Liver (tissue), 9 donors: ENCODE data around the gene SEPTIN5. TPM values are rescaled to one million over a fixed set of nuclear protein-coding genes. Genes with fewer than 3 reads are reported as not detected.

ENCODE experiments used
- DNase-seq: peaks from one replicate; pipeline ENCODE4 v3.0.0-alpha.2; 2017; ENCODE audit warnings: low spot score
- H3K27ac ChIP-seq, 2 donors: one replicate each; pipeline ENCODE4 v1.7.0; 2013; ENCODE audit warnings: inconsistent platforms in 2 of 2, low read length in 2 of 2, control low read depth in 1 of 2, low read depth in 1 of 2, mild to moderate bottlenecking in 1 of 2
- H3K27me3 ChIP-seq, 4 donors: one replicate each; pipeline versions ENCODE4 v1.6.1 to v1.7.0; 2013; ENCODE audit warnings: low read length in 3 of 4, inconsistent platforms in 1 of 4, mild to moderate bottlenecking in 1 of 4, moderate library complexity in 1 of 4; ENCODE audit not compliant: control insufficient read depth in 4 of 4, insufficient read depth in 4 of 4
- H3K36me3 ChIP-seq, 4 donors: one replicate each; pipeline versions ENCODE4 v1.6.1 to v1.7.0; 2013; ENCODE audit warnings: low read length in 3 of 4, mild to moderate bottlenecking in 3 of 4, low read depth in 1 of 4, moderate library complexity in 1 of 4; ENCODE audit not compliant: control insufficient read depth in 4 of 4, insufficient read depth in 3 of 4
- H3K4me1 ChIP-seq, 4 donors: one replicate each; pipeline versions ENCODE4 v1.6.1 to v1.7.0; 2013; ENCODE audit warnings: low read length in 3 of 4, mild to moderate bottlenecking in 3 of 4, moderate library complexity in 1 of 4; ENCODE audit not compliant: control insufficient read depth in 4 of 4, insufficient read depth in 4 of 4
- H3K4me3 ChIP-seq, 3 donors: one replicate each; pipeline versions ENCODE4 v1.6.1 to v1.7.0; 2013; ENCODE audit warnings: low read length in 3 of 3, control low read depth in 1 of 3, low read depth in 1 of 3, mild to moderate bottlenecking in 1 of 3
- H3K9ac ChIP-seq, 2 donors: one replicate each; pipeline ENCODE4 v1.7.0; 2013; ENCODE audit warnings: low read length in 2 of 2, mild to moderate bottlenecking in 2 of 2, moderate library complexity in 2 of 2, control low read depth in 1 of 2, low read depth in 1 of 2
- H3K9me3 ChIP-seq, 4 donors: one replicate each; pipeline versions ENCODE4 v1.6.1 to v1.7.0; 2013; ENCODE audit warnings: low read length in 3 of 4; ENCODE audit not compliant: control insufficient read depth in 4 of 4
- ATF3 ChIP-seq: IDR thresholded peaks from 2 replicates; pipeline ENCODE4 v1.6.1; 2016; ENCODE audit warnings: antibody characterized with exemption
- CTCF ChIP-seq: fragments of 150-350 bp; IDR thresholded peaks from 2 replicates; pipeline ENCODE4 v1.5.1; 2017; ENCODE audit warnings: improper control_type of control experiment, low read depth, low read length; ENCODE audit not compliant: missing input control
- EGR1 ChIP-seq, 2 donors: IDR thresholded peaks; 2 replicates each; pipeline ENCODE4 v1.6.1; 2016 to 2018; ENCODE audit warnings: antibody characterized with exemption in 2 of 2, low read depth in 2 of 2
- FOXA1 ChIP-seq: IDR thresholded peaks from 2 replicates; pipeline ENCODE4 v1.6.1; 2016; ENCODE audit warnings: antibody characterized with exemption
- FOXA2 ChIP-seq: IDR thresholded peaks from 2 replicates; pipeline ENCODE4 v1.6.1; 2016; ENCODE audit warnings: antibody characterized with exemption
- GABPA ChIP-seq, 2 donors: IDR thresholded peaks in 1 of 2; conservative IDR thresholded peaks in 1 of 2; 2 replicates each; pipeline ENCODE4 v1.6.1; 2016; ENCODE audit warnings: antibody characterized with exemption in 2 of 2, mild to moderate bottlenecking in 1 of 2, moderate library complexity in 1 of 2
- HNF4A ChIP-seq, 2 donors: conservative IDR thresholded peaks; 2 replicates each; pipeline ENCODE4 v1.6.1; 2016; ENCODE audit warnings: antibody characterized with exemption in 2 of 2, mild to moderate bottlenecking in 2 of 2
- MAX ChIP-seq: IDR thresholded peaks from 2 replicates; pipeline ENCODE4 v1.6.1; 2016; ENCODE audit warnings: antibody characterized with exemption
- NR2F2 ChIP-seq: IDR thresholded peaks from 2 replicates; pipeline ENCODE4 v1.6.1; 2016; ENCODE audit warnings: antibody characterized with exemption
- RAD21 ChIP-seq, 2 donors: IDR thresholded peaks; 2 replicates each; pipeline ENCODE4 v1.6.1; 2016; ENCODE audit warnings: antibody characterized with exemption in 2 of 2, mild to moderate bottlenecking in 2 of 2
- RXRA ChIP-seq, 2 donors: IDR thresholded peaks; 2 replicates each; pipeline ENCODE4 v1.6.1; 2017 to 2018; ENCODE audit warnings: antibody characterized with exemption in 2 of 2, mild to moderate bottlenecking in 1 of 2
- SP1 ChIP-seq: IDR thresholded peaks from 2 replicates; pipeline ENCODE4 v1.6.1; 2018; ENCODE audit warnings: antibody characterized with exemption, mild to moderate bottlenecking
- WGBS: extraction: QIAGEN DNeasy Blood & Tissue Kit; methylation state at CpG from one replicate; pipeline ENCODE4 v1.1.7; 2013; 5-methylcytosine and 5-hydroxymethylcytosine counted together
- polyA plus RNA-seq, 2 donors: library from polyadenylated mRNA; stranded (reverse) in 1 of 2; unstranded in 1 of 2; fragments of 200-250 nt in 1 of 2; fragments of >200 nt in 1 of 2; fragmentation: Nextera tagmentation in 1 of 2; extraction: Ambion mirVana in 1 of 2; gene quantifications; one replicate each; pipeline versions ENCODE4 v1.2.1 to v1.2.3, GENCODE V29; 2013 to 2015
- total RNA-seq, 2 donors: library from RNA; depleted of rRNA; stranded (reverse); fragments of >200 nt; gene quantifications; one replicate each; pipeline ENCODE4 v1.2.3, GENCODE V29; 2014
- TF ChIP-seq, protein P1 (sequence below): IDR thresholded peaks from 2 replicates; pipeline ENCODE4 v1.6.1; 2016; ENCODE audit warnings: antibody characterized with exemption
- TF ChIP-seq, protein P2 (sequence below): IDR thresholded peaks from 2 replicates; pipeline ENCODE4 v1.6.1; 2016; ENCODE audit warnings: antibody characterized with exemption, mild to moderate bottlenecking
- donor health status: healthy.
- donor health status: healthy.
- donor health status: healthy.
- donor health status: healthy.
- donor health status: healthy.

The SEPTIN5 gene
- total and polyA plus RNA-seq, 4 donors, result 0.26 to 3.5 (median 2.8) TPM

DNA sequence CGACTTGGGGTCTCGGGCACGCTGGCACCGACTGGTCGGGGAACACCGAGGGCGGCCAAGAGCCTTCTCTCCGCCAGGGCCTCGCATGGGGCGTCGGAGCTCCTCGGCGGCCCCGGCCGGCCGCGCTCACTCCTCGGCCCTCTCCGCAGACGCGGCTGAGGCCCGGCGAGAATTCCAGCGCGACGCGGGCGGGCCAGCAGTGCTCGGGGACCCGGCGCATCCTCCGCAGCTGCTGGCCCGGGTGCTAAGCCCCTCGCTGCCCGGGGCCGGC lies 51.9 kb downstream of the SEPTIN5 start:
- Histone ChIP-seq H3K27me3 (peaks cover 5 to 9% (median 8%) of the 10 kb centered on the region in 4 donors), H3K9ac (no peak overlapping the region), H3K9me3 (no peaks in the 10 kb centered on the region), H3K36me3 (peaks cover 0 to 1% (median 0%) of the 10 kb centered on the region in 4 donors), H3K27ac (no peak overlapping the region), H3K4me3 (peak overlapping the region in 1 of 3 donors; percentile 44), H3K4me1 (peaks cover 1 to 31% (median 5%) of the 10 kb centered on the region in 4 donors)
- TF ChIP-seq RAD21 (IDR thresholded peaks at IDR 0.05) (no peak), ATF3 (no peak), RXRA (IDR thresholded peaks at IDR 0.05) (no peak), SP1 (no peak), NR2F2 (no peak), MAX (no peak), CTCF (no peak), GABPA (IDR thresholded peaks at IDR 0.05 in 1 of 2, conservative IDR thresholded peaks at IDR 0.05 in 1 of 2) (no peak), EGR1 (IDR thresholded peaks at IDR 0.05; ENCODE audit: low read depth in 2 of 2) (no peak), FOXA2 (no peak), HNF4A (conservative IDR thresholded peaks at IDR 0.05) (no peak), FOXA1 (no peak)
- TF ChIP-seq, protein P1, sequence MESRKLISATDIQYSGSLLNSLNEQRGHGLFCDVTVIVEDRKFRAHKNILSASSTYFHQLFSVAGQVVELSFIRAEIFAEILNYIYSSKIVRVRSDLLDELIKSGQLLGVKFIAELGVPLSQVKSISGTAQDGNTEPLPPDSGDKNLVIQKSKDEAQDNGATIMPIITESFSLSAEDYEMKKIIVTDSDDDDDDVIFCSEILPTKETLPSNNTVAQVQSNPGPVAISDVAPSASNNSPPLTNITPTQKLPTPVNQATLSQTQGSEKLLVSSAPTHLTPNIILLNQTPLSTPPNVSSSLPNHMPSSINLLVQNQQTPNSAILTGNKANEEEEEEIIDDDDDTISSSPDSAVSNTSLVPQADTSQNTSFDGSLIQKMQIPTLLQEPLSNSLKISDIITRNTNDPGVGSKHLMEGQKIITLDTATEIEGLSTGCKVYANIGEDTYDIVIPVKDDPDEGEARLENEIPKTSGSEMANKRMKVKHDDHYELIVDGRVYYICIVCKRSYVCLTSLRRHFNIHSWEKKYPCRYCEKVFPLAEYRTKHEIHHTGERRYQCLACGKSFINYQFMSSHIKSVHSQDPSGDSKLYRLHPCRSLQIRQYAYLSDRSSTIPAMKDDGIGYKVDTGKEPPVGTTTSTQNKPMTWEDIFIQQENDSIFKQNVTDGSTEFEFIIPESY, result no peak
- TF ChIP-seq, protein P2, sequence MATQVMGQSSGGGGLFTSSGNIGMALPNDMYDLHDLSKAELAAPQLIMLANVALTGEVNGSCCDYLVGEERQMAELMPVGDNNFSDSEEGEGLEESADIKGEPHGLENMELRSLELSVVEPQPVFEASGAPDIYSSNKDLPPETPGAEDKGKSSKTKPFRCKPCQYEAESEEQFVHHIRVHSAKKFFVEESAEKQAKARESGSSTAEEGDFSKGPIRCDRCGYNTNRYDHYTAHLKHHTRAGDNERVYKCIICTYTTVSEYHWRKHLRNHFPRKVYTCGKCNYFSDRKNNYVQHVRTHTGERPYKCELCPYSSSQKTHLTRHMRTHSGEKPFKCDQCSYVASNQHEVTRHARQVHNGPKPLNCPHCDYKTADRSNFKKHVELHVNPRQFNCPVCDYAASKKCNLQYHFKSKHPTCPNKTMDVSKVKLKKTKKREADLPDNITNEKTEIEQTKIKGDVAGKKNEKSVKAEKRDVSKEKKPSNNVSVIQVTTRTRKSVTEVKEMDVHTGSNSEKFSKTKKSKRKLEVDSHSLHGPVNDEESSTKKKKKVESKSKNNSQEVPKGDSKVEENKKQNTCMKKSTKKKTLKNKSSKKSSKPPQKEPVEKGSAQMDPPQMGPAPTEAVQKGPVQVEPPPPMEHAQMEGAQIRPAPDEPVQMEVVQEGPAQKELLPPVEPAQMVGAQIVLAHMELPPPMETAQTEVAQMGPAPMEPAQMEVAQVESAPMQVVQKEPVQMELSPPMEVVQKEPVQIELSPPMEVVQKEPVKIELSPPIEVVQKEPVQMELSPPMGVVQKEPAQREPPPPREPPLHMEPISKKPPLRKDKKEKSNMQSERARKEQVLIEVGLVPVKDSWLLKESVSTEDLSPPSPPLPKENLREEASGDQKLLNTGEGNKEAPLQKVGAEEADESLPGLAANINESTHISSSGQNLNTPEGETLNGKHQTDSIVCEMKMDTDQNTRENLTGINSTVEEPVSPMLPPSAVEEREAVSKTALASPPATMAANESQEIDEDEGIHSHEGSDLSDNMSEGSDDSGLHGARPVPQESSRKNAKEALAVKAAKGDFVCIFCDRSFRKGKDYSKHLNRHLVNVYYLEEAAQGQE, result no peak
- 5% methylated on average over 36 of the region's 36 CpGs for WGBS
- no peak for DNase-seq
